ENCODE results near the gene GMIP. TPM values are rescaled to one million over a fixed set of nuclear protein-coding genes. Genes with fewer than 3 reads are reported as not detected.

GMIP gene
- total RNA-seq, 1 donor, result 6.5 TPM

DNA sequence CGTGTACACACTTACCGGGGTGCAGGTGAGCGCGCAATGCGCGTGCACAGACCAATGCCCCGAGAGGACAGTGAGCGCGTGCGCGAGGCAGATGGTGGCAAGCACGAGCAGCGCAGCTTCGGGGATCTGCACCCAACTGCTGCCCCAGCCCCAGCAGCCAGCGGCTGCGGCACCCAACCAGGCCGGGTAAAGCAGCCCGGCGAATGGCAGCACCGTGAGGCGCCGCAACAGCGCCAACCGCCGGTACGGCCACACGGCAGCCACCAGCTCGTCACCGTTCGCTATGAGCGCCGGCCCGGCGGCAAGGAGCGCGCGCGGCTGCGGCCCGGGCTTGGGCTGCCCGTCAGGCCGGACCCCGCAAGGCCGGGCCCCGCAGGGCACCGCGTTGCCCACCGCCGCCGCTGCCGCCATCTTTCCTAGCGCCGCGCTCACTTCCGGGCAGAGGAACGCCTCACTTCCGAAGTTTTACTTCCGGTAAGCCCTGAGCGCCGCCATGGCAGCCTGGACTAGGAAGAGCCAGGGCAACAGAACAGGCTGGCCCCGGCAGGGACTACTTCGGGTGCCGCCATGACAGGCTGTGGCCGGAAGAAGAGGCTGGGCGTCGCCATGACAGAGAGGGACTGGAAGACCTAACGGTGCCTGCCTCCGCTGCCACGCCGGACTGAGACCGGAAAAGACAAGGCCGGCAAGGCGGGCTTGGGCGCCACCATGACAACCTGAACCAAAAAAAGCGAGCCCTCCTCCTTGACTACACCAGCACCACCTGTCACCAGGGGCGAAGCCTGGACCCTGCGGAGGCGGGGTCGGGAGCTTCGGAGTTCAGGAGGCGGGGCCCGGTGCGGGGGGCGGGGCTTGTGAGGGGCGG lies 20.0 kb upstream of the GMIP start, which contains the start of gene ATP13A1:
ATP13A1 (minus strand) TSS at position 421 of the 865 bp plus-strand sequence; CDS start at position 411, 10 bp downstream.
- H2AFZ ChIP-seq (ENCODE audit: low read length), result peak within 1 kb of the TSS; percentile 93
- H3K79me2 ChIP-seq (ENCODE audit: insufficient read depth, low read length), result peaks cover 39% of the 10 kb centered on the region
- peak within 1 kb of the TSS; percentile 85 for H3K4me3 ChIP-seq (ENCODE audit: insufficient read depth, low read length)
- H3K27me3 ChIP-seq (ENCODE audit: insufficient read depth, low read length), result no peaks in the 10 kb centered on the region
- H3K4me2 ChIP-seq (ENCODE audit: insufficient read depth, low read length), result peak within 1 kb of the TSS; percentile 90
- TF ChIP-seq, protein P1, sequence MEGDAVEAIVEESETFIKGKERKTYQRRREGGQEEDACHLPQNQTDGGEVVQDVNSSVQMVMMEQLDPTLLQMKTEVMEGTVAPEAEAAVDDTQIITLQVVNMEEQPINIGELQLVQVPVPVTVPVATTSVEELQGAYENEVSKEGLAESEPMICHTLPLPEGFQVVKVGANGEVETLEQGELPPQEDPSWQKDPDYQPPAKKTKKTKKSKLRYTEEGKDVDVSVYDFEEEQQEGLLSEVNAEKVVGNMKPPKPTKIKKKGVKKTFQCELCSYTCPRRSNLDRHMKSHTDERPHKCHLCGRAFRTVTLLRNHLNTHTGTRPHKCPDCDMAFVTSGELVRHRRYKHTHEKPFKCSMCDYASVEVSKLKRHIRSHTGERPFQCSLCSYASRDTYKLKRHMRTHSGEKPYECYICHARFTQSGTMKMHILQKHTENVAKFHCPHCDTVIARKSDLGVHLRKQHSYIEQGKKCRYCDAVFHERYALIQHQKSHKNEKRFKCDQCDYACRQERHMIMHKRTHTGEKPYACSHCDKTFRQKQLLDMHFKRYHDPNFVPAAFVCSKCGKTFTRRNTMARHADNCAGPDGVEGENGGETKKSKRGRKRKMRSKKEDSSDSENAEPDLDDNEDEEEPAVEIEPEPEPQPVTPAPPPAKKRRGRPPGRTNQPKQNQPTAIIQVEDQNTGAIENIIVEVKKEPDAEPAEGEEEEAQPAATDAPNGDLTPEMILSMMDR (IDR thresholded peaks at IDR 0.05; ENCODE audit: extremely low read depth, low read depth, low read length), result no peak
- peaks cover 15% of the 10 kb centered on the region for H3K36me3 ChIP-seq (ENCODE audit: insufficient read depth, low read length)
- DNase-seq (ENCODE audit: insufficient read length, low spot score, missing footprints), result peak; percentile 99
- H3K4me1 ChIP-seq (ENCODE audit: insufficient read depth, low read length), result peaks cover 16% of the 10 kb centered on the region
- H3K9me3 ChIP-seq (ENCODE audit: low read depth, low read length), result no peaks in the 10 kb centered on the region
- peaks cover 22% of the 10 kb centered on the region for H4K20me1 ChIP-seq (ENCODE audit: insufficient read depth, low read length)
- H3K27ac ChIP-seq (ENCODE audit: low read depth, low read length), result peak within 1 kb of the TSS; percentile 87

DNA sequence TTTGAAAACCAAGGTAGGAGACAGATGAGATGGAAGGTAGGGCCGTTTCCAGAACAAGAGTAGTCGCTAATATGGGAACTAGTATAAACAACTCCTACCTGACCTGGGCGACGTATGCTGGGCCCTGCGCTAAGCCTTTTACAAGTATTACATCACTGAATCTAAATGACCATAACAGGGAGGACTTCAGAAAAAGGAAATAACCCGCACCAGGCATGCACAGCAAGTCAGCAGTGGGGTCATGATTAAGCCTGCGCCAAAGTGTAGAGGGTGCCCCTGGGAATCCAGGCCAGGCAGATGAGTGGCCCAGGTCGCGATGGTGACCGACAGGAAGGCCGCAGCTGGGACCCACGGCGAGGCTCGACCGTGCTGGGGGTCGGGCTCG lies 19.4 kb upstream of the GMIP start:
- DNase-seq (ENCODE audit: insufficient read length, low spot score, missing footprints), result no peak
- TF ChIP-seq, protein P1 (IDR thresholded peaks at IDR 0.05; ENCODE audit: extremely low read depth, low read depth, low read length), result no peak
- H3K4me1 ChIP-seq (ENCODE audit: insufficient read depth, low read length), result peaks cover 12% of the 10 kb centered on the region
- peak overlapping the region; percentile 87 for H3K27ac ChIP-seq (ENCODE audit: low read depth, low read length)
- peaks cover 22% of the 10 kb centered on the region for H4K20me1 ChIP-seq (ENCODE audit: insufficient read depth, low read length)
- peak overlapping the region; percentile 93 for H2AFZ ChIP-seq (ENCODE audit: low read length)
- no peaks in the 10 kb centered on the region for H3K27me3 ChIP-seq (ENCODE audit: insufficient read depth, low read length)
- H3K4me3 ChIP-seq (ENCODE audit: insufficient read depth, low read length), result peak overlapping the region; percentile 85
- H3K4me2 ChIP-seq (ENCODE audit: insufficient read depth, low read length), result peak overlapping the region; percentile 90
- H3K9me3 ChIP-seq (ENCODE audit: low read depth, low read length), result no peaks in the 10 kb centered on the region
- H3K36me3 ChIP-seq (ENCODE audit: insufficient read depth, low read length), result peaks cover 21% of the 10 kb centered on the region
- H3K79me2 ChIP-seq (ENCODE audit: insufficient read depth, low read length), result peaks cover 43% of the 10 kb centered on the region

DNA sequence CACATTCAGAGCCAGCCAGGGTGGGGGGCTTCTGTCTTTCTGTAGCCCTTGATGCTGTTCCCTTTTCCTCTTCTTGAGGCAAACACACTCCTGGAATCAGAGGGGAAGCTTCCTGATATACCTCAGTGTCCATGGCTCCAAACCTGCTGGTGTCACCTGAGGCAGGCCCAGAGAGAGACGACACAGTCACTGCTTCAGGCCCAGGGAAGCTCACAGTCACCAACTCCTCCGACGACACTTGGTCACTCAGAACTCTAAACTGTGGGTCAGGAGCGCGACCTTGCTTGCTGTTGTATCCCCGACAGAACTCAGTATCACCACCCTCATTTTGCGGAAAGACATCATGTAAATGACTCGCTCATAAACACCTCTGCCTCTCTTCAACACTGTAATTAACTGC lies 18.9 kb upstream of the GMIP start:
- H3K4me1 ChIP-seq (ENCODE audit: insufficient read depth, low read length), result peaks cover 12% of the 10 kb centered on the region
- H3K36me3 ChIP-seq (ENCODE audit: insufficient read depth, low read length), result peaks cover 26% of the 10 kb centered on the region
- no peaks in the 10 kb centered on the region for H3K9me3 ChIP-seq (ENCODE audit: low read depth, low read length)
- H3K4me3 ChIP-seq (ENCODE audit: insufficient read depth, low read length), result peak overlapping the region; percentile 85
- peak; percentile 38 for DNase-seq (ENCODE audit: insufficient read length, low spot score, missing footprints)
- peaks cover 22% of the 10 kb centered on the region for H4K20me1 ChIP-seq (ENCODE audit: insufficient read depth, low read length)
- H2AFZ ChIP-seq (ENCODE audit: low read length), result no peak overlapping the region
- TF ChIP-seq, protein P1 (IDR thresholded peaks at IDR 0.05; ENCODE audit: extremely low read depth, low read depth, low read length), result no peak
- H3K27ac ChIP-seq (ENCODE audit: low read depth, low read length), result peak overlapping the region; percentile 87
- H3K79me2 ChIP-seq (ENCODE audit: insufficient read depth, low read length), result peaks cover 43% of the 10 kb centered on the region
- H3K4me2 ChIP-seq (ENCODE audit: insufficient read depth, low read length), result peak overlapping the region; percentile 90
- no peaks in the 10 kb centered on the region for H3K27me3 ChIP-seq (ENCODE audit: insufficient read depth, low read length)

DNA sequence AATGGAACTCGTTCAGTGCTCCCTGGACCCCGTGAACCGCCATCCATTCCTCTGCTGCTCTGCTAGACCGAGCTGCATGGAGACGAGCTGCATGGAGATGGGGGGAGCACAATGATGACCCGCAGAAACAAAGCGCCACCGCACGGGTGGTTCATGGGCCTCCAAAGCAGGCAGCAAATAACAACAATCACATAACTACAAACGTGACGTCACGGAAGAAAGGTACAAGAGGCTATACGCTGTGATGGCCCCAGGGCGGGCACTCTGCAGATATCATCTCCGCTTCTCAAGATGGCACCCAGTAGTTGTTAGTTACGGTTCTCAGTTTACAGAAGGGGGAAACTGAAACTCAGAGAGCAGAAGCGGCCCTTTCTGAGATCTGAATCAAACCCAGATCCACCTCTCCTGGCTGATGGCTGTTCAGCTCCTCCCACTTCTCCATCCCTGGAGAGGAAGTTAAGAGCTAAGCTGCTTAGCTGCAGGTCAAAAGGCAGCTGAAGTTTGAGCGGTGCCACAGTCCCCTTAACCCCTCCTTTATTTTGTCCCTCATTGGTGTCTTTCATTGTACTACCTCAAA lies 18.3 kb upstream of the GMIP start:
- peaks cover 22% of the 10 kb centered on the region for H4K20me1 ChIP-seq (ENCODE audit: insufficient read depth, low read length)
- H3K4me1 ChIP-seq (ENCODE audit: insufficient read depth, low read length), result peaks cover 12% of the 10 kb centered on the region
- TF ChIP-seq, protein P1 (IDR thresholded peaks at IDR 0.05; ENCODE audit: extremely low read depth, low read depth, low read length), result no peak
- H3K36me3 ChIP-seq (ENCODE audit: insufficient read depth, low read length), result peaks cover 32% of the 10 kb centered on the region
- peak; percentile 39 for DNase-seq (ENCODE audit: insufficient read length, low spot score, missing footprints)
- H3K4me3 ChIP-seq (ENCODE audit: insufficient read depth, low read length), result peak overlapping the region; percentile 19
- H3K27ac ChIP-seq (ENCODE audit: low read depth, low read length), result no peak overlapping the region
- H3K9me3 ChIP-seq (ENCODE audit: low read depth, low read length), result no peaks in the 10 kb centered on the region
- H3K79me2 ChIP-seq (ENCODE audit: insufficient read depth, low read length), result peaks cover 43% of the 10 kb centered on the region
- no peaks in the 10 kb centered on the region for H3K27me3 ChIP-seq (ENCODE audit: insufficient read depth, low read length)
- H2AFZ ChIP-seq (ENCODE audit: low read length), result no peak overlapping the region
- peak overlapping the region; percentile 90 for H3K4me2 ChIP-seq (ENCODE audit: insufficient read depth, low read length)
